22Rv1 (cell line): ENCODE results near the gene PDIA5.

ENCODE experiments used
- ZFX ChIP-seq: fragments of 450-650 bp; IDR thresholded peaks from 2 replicates; pipeline ENCODE4 v1.6.1; 2017; ENCODE audit warnings: antibody characterized with exemption, borderline replicate concordance
- TF ChIP-seq, protein P1 (sequence below): fragments of 450-650 bp; IDR thresholded peaks from 2 replicates; pipeline ENCODE4 v1.5.1; 2017; ENCODE audit warnings: mild to moderate bottlenecking

DNA sequence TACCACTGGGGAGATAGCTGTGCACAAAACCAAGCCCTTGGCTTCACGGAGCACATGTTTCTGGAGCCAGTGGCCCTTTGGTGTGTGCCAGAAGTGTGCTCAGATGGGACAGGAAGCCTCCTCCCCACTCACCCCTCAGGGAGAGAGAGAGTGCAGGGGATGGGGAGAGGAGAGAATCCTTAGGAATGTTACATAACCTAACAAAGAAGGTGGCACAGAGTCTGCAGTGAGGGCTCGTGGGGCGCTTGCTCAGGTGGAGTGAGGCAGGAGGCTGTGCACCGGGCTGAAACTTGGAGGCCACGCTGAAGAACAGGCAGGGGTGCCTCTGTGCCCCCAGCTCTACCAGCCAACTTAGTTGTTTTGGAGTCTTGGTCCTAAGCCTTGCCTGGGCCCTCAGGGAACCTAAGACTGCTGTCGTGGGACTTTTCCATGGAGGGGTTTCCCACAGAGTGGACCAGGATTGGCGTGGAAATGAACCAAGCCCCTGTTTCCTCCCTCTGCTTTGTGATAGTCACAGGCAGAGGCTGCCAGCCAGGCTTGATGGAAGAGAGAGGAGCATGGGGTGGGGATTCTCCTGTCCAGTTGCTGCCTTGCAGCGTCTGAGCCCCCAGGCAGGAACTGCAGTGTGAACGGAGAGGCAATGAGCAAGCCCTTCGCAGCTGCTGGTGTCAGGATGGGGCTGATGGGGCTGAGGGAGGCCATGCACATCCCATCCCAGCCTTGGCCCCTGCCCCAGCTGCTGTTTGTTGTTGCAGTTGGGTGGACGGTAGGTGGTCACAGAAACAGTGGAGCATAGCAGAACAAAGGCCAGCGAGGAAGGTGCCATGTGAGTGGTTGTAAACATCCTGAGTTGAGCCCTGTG, 32.7 kb downstream of the PDIA5 start:
- TF ChIP-seq, protein P1, sequence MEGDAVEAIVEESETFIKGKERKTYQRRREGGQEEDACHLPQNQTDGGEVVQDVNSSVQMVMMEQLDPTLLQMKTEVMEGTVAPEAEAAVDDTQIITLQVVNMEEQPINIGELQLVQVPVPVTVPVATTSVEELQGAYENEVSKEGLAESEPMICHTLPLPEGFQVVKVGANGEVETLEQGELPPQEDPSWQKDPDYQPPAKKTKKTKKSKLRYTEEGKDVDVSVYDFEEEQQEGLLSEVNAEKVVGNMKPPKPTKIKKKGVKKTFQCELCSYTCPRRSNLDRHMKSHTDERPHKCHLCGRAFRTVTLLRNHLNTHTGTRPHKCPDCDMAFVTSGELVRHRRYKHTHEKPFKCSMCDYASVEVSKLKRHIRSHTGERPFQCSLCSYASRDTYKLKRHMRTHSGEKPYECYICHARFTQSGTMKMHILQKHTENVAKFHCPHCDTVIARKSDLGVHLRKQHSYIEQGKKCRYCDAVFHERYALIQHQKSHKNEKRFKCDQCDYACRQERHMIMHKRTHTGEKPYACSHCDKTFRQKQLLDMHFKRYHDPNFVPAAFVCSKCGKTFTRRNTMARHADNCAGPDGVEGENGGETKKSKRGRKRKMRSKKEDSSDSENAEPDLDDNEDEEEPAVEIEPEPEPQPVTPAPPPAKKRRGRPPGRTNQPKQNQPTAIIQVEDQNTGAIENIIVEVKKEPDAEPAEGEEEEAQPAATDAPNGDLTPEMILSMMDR, result no peak
- TF ChIP-seq ZFX, result no peak
